ENCODE measurements around the gene ZFAND5. TPM values are rescaled to one million over a fixed set of nuclear protein-coding genes. Genes with fewer than 3 reads are reported as not detected.

ZFAND5 gene
- total and polyA plus RNA-seq, 2 of the 13 experiments (the other 11 are each of a cell fraction or from before 2014, with no cell fraction given): 53.4 to 60.2 TPM

DNA sequence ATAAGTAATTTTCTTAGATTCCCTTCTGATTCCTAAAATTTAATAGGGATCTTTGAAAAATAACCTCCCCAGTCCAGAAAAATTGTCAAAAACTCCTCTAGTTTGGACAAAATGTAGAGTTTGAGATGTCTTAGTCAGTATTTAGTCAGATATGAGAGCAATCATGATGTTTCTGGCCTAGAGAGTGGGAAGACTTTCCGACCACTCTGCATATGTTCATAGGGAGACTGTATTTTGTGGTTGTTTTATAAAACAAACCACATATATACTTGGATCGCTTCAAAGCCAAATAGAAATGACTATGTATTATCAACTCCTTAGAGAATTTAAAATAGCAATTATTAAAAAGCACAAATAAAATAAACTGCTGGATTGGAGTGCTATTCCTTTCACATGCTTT, 15.8 kb downstream of the ZFAND5 start:
- Histone ChIP-seq H4K20me1 (ENCODE audit: insufficient read depth, low read length) (peaks cover 1% of the 10 kb centered on the region), H2AFZ (ENCODE audit: low read length) (no peak overlapping the region), H3K4me1 (ENCODE audit: insufficient read depth, low read length) (peaks cover 16% of the 10 kb centered on the region), H3K9me3 (ENCODE audit: low read length) (no peaks in the 10 kb centered on the region), H3K79me2 (ENCODE audit: insufficient read depth, low read length) (no peaks in the 10 kb centered on the region), H3K4me3 (replicated peaks in 1 of 3; ENCODE audit: insufficient read depth in 1 of 3, low read depth in 2 of 3, low read length in 3 of 3) (no peak overlapping the region), H3K36me3 (replicated peaks in 1 of 2; ENCODE audit: control insufficient read depth in 1 of 2, insufficient read depth in 2 of 2, low read length in 2 of 2) (0 out of 5 replicates have a peak, but pooled peaks cover 0 to 1% of the 10 kb centered on the region in 2 experiments), H3K9ac (ENCODE audit: insufficient read depth, low read depth, low read length) (no peak overlapping the region), H3K4me2 (ENCODE audit: low read depth, low read length) (no peak overlapping the region), H3K27ac (ENCODE audit: extremely low read length, insufficient read depth, low read length) (no peak overlapping the region), H3K27me3 (ENCODE audit: control insufficient read depth in 1 of 2, insufficient read depth in 2 of 2, low read length in 2 of 2) (no peaks in the 10 kb centered on the region)
- no TSS peak for BruUV-seq (replicated peaks)
- 90% methylated on average over 2 of the region's 2 CpGs for WGBS (ENCODE audit: low lambda C conversion rate)
- FAIRE-seq (no peak), DNase-seq (ENCODE audit: low spot score) (no peak), ATAC-seq (no peak)
- POLR2A ChIA-PET: no interaction called here
- intact Hi-C loops (cut with micrococcal nuclease; ENCODE audit: unreplicated experiment) (loop anchor here (5.0 kb wide), 1 partner anchor 682 kb away; no protein-coding TSS in a partner anchor), in situ Hi-C loops (cut with HindIII; ENCODE audit: extremely low pct_ligation_motif_present, low pct_unique_long_range_greater_than_20kb) (no loop called here)
- CTCF ChIA-PET (ENCODE audit: low intra/inter-chr PET ratio, low total read pairs): no interaction called here
- TF ChIP-seq, protein P1, sequence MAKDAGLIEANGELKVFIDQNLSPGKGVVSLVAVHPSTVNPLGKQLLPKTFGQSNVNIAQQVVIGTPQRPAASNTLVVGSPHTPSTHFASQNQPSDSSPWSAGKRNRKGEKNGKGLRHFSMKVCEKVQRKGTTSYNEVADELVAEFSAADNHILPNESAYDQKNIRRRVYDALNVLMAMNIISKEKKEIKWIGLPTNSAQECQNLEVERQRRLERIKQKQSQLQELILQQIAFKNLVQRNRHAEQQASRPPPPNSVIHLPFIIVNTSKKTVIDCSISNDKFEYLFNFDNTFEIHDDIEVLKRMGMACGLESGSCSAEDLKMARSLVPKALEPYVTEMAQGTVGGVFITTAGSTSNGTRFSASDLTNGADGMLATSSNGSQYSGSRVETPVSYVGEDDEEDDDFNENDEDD (CRISPR knock-in tag; IDR thresholded peaks at IDR 0.05; ENCODE audit: borderline replicate concordance): no peak
- no peak for TF ChIP-seq DPF2 (CRISPR knock-in tag; IDR thresholded peaks at IDR 0.05; ENCODE audit: borderline replicate concordance, low read depth)
- TF ChIP-seq ZNF251 (CRISPR knock-in tag; IDR thresholded peaks at IDR 0.05): no peak
- TF ChIP-seq XBP1 (CRISPR knock-in tag; IDR thresholded peaks at IDR 0.05): no peak
- TF ChIP-seq ZNF350 (CRISPR knock-in tag; IDR thresholded peaks at IDR 0.05; ENCODE audit: borderline replicate concordance, low read depth): no peak
- no peak for TF ChIP-seq ZNF446 (CRISPR knock-in tag; IDR thresholded peaks at IDR 0.05)
- TF ChIP-seq MED8 (CRISPR knock-in tag; IDR thresholded peaks at IDR 0.05; ENCODE audit: insufficient replicate concordance): no peak
- TF ChIP-seq ZNF160 (CRISPR knock-in tag; IDR thresholded peaks at IDR 0.05): no peak
- TF ChIP-seq TRIM24 (CRISPR knock-in tag; IDR thresholded peaks at IDR 0.05): no peak
- TF ChIP-seq, protein P2, sequence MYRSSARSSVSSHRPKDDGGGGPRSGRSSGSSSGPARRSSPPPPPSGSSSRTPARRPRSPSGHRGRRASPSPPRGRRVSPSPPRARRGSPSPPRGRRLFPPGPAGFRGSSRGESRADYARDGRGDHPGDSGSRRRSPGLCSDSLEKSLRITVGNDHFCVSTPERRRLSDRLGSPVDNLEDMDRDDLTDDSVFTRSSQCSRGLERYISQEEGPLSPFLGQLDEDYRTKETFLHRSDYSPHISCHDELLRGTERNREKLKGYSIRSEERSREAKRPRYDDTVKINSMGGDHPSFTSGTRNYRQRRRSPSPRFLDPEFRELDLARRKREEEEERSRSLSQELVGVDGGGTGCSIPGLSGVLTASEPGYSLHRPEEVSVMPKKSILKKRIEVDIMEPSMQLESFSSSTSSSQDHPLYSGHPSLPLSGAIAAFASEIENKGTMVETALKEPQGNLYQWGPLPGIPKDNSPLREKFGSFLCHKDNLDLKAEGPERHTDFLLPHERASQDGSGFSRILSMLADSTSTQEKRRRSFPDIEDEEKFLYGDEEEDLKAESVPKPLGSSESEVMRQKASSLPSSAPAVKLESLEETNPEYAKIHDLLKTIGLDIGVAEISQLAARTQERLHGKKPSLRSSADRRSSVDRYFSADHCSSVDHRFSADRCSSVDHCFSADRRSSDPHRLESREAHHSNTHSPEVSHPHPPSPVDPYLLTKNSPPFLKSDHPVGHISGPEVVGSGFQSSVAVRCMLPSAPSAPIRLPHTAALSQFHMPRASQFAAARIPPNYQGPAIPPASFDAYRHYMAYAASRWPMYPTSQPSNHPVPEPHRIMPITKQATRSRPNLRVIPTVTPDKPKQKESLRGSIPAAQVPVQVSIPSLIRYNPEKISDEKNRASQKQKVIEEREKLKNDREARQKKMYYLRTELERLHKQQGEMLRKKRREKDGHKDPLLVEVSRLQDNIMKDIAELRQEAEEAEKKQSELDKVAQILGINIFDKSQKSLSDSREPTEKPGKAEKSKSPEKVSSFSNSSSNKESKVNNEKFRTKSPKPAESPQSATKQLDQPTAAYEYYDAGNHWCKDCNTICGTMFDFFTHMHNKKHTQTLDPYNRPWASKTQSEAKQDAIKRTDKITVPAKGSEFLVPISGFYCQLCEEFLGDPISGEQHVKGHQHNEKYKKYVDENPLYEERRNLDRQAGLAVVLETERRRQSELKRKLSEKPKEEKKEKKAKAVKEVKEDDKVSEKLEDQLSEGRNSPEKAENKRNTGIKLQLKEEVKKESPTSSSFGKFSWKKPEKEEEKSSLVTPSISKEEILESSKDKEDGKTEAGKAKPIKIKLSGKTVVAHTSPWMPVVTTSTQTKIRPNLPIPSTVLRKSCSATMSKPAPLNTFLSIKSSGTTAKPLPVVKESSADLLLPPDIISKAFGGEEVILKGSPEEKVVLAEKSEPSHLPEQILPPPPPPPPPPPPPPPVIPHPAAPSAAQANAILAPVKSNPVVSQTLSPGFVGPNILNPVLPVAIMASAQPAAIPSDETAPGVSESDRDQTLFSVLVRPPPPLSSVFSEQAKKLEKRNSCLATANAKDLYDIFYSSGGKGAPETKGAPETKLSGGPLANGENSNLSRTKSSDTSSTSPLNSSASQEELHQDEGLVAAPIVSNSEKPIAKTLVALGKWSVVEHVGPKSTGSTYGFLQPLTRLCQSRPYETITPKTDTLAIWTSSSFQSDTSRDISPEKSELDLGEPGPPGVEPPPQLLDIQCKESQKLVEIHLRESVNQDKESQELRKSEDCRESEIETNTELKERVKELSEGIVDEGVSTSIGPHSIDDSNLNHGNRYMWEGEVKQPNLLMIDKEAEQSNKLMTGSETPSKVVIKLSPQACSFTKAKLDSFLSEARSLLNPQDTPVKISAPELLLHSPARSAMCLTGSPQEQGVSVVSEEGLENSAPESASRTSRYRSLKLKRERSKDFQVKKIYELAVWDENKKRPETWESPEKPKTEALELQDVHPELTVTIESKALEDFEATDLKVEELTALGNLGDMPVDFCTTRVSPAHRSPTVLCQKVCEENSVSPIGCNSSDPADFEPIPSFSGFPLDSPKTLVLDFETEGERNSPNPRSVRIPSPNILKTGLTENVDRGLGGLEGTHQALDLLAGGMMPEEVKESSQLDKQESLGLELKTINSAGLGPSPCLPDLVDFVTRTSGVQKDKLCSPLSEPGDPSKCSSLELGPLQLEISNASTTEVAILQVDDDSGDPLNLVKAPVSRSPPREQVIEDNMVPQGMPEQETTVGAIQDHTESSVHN (CRISPR knock-in tag; IDR thresholded peaks at IDR 0.05): no peak
- TF ChIP-seq, protein P3, sequence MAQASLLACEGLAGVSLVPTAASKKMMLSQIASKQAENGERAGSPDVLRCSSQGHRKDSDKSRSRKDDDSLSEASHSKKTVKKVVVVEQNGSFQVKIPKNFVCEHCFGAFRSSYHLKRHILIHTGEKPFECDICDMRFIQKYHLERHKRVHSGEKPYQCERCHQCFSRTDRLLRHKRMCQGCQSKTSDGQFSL (CRISPR knock-in tag; IDR thresholded peaks at IDR 0.05): no peak
- no peak for TF ChIP-seq FOSL2 (CRISPR knock-in tag; IDR thresholded peaks at IDR 0.05)
- TF ChIP-seq, protein P4, sequence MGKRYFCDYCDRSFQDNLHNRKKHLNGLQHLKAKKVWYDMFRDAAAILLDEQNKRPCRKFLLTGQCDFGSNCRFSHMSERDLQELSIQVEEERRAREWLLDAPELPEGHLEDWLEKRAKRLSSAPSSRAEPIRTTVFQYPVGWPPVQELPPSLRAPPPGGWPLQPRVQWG (CRISPR knock-in tag; IDR thresholded peaks at IDR 0.05; ENCODE audit: borderline replicate concordance, low read depth): no peak

All from HepG2 (cell line).